ACC112 (cell line): ENCODE results near the gene ZNF205.
"Not testable (repeated sequence)": the region's sequence is repeated elsewhere in the genome, so short reads cannot be mapped to it uniquely, and the experiment has no call there.

Experiments
- H2AFZ ChIP-seq: fragments of 200-600 bp; sonication (generic); one replicate; pipeline ENCODE4 v1.6.0; 2017; ENCODE audit warnings: antibody characterized with exemption, low read length; ENCODE audit not compliant: unreplicated experiment
- H3K27ac ChIP-seq: fragments of 200-600 bp; sonication (generic); 2 replicates; pipeline ENCODE4 v1.5.1; 2014; ENCODE audit warnings: low read depth, mild to moderate bottlenecking, antibody characterized with exemption, low read length, moderate library complexity
- H3K27me3 ChIP-seq: fragments of 200-600 bp; sonication (generic); 2 replicates; pipeline ENCODE4 v1.6.1; 2014; ENCODE audit warnings: mild to moderate bottlenecking, antibody characterized with exemption, low read length, moderate library complexity, mixed read lengths; ENCODE audit not compliant: insufficient read depth
- H3K36me3 ChIP-seq: fragments of 200-600 bp; sonication (generic); 2 replicates; pipeline ENCODE4 v1.6.1; 2016; ENCODE audit warnings: mild to moderate bottlenecking, antibody characterized with exemption, low read length, moderate library complexity, mixed read lengths; ENCODE audit not compliant: insufficient read depth
- H3K4me1 ChIP-seq: fragments of 200-600 bp; sonication (generic); one replicate; pipeline ENCODE4 v1.6.1; 2016; ENCODE audit warnings: low read length, mixed read lengths; ENCODE audit not compliant: insufficient read depth, unreplicated experiment, control insufficient read depth
- H3K4me3 ChIP-seq: fragments of 200-600 bp; sonication (generic); 2 replicates; pipeline ENCODE4 v1.5.1; 2014; ENCODE audit warnings: mild to moderate bottlenecking, low read depth, low read length
- H3K79me2 ChIP-seq: fragments of 200-600 bp; sonication (generic); one replicate; pipeline ENCODE4 v1.6.0; 2016; ENCODE audit warnings: low read length; ENCODE audit not compliant: control insufficient read depth, unreplicated experiment, insufficient read depth

ZNF205 gene

DNA sequence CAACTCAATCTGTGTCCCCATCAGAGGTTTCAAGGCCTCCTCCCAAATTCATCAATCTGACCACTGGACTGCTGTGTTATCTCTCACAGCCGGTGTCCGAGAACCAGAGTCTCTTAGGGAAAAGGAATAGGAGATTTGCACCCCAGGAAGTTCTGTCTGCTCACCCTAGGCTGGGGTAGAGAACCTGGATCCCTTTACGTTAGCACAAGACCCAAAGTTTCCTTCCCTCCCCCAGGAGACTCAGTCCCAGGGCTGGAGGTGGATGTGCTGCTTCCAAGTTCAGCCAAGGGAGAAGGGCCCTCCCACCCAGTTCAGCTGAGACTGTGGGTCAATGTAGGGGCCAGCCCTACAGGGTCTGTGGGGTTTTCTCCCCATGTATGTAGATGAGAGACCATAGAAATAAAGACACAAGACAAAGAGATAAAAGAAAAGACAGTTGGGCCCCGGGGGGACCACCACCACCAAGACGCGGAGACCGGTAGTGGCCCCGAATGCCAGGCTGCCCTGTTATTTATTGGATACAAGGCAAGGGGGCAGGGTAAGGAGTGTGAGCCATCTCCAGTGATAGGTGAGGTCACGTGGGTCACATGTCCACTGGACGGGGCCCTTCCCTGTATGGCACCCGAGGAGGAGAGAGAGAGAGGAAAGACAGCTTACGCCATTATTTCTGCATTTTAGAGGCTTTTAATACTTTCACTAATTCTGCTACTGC is 52.9 kb downstream of the ZNF205 start:
- peaks cover 27% of the 10 kb centered on the region for H3K27me3 ChIP-seq
- H3K27ac ChIP-seq = no peak overlapping the region
- no peaks in the 10 kb centered on the region for H3K79me2 ChIP-seq
- H3K4me3 ChIP-seq = no peak overlapping the region
- H3K36me3 ChIP-seq = no peaks in the 10 kb centered on the region
- no peaks in the 10 kb centered on the region for H3K4me1 ChIP-seq
- H2AFZ ChIP-seq = no peak overlapping the region

DNA sequence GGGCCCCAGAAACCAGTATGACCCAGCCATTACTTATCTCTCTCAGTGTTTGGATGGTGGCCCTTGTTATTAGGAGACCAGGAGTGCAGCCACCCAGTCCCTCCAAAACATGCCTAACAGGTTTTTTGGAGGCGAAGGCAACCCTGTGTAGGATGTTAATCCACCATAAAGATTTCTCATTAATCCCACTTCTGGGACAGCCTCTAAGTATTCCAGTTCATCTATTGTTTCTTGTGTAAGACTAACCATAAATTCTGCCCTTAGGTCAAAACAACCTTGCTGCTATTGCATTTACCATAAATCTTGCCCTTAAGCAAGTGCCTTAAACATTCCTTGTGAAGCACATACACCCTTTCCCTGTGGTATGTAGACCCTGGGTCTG is 54.1 kb downstream of the ZNF205 start:
- no peaks in the 10 kb centered on the region for H3K79me2 ChIP-seq
- no peak overlapping the region for H2AFZ ChIP-seq
- H3K27ac ChIP-seq = no peak overlapping the region
- peaks cover 38% of the 10 kb centered on the region for H3K27me3 ChIP-seq
- H3K4me3 ChIP-seq = no peak overlapping the region
- no peaks in the 10 kb centered on the region for H3K4me1 ChIP-seq
- H3K36me3 ChIP-seq = no peaks in the 10 kb centered on the region

DNA sequence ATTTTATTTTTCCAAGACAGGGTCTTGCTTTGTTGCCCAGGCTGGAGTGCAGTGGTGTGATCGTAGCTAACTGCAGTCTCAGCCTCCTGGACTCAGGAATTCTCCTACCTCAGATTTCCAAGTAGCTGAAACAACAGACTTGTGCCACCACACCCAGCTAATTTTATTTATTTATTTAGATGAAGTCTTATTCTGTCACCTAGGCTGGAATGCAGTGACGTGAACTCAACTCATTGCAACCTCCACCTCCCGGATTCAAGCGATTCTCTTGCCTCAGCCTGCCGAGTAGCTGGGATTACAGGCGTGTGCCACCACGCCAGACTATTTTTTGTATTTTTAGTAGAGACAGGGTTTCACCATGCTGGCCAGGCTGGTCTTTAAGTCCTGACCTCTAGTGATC is 56.3 kb downstream of the ZNF205 start:
- H3K4me3 ChIP-seq, H2AFZ ChIP-seq, H3K4me1 ChIP-seq, H3K27ac ChIP-seq, H3K36me3 ChIP-seq, H3K79me2 ChIP-seq: not testable (repeated sequence)
- peaks cover 41% of the 10 kb centered on the region for H3K27me3 ChIP-seq
